ENCODE measurements around the gene XPR1.

The XPR1 gene

DNA sequence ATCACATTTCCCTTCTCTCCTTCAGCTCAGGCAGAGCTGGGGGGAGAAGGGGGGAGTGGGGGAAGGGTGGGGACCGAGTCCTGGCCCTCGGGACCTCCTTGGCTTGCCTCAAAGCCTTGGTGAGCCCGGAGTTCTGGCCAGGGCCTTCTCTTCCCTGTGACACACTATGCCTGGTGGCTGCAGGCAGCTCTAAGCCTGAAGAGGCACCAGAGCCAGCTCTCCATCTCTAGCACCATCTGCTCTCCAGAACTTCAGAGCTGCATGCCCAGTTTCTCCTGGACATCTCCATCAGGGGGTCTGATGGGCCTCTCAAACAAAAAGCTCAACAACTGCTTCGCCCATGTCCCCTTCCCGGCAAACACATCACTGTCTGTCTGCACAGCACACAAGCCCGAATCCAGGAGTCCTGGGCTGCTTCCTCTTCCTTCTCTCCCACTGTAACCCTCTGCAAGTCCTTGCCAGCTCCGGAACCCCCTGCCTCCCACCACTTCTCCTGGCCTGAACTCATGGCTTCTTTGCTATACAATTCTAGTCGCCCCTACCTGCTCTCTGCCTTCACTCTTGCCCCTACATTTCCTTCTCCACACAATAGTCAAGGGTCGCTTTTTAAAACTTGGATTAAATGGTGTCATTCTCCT, 307.4 kb downstream of the XPR1 start:
- no peaks in the 10 kb centered on the region for H3K27me3 Mint-ChIP-seq (ENCODE audit: low read depth)
- peaks cover 4% of the 10 kb centered on the region for H3K4me1 Mint-ChIP-seq (ENCODE audit: low read depth)
- DNase-seq (ENCODE audit: low spot score): no peak
- no peaks in the 10 kb centered on the region for H3K9me3 Mint-ChIP-seq
- H3K36me3 Mint-ChIP-seq (ENCODE audit: low read depth): no peaks in the 10 kb centered on the region
- no peak overlapping the region for H3K4me3 Mint-ChIP-seq
- no peak overlapping the region for H3K27ac Mint-ChIP-seq

DNA sequence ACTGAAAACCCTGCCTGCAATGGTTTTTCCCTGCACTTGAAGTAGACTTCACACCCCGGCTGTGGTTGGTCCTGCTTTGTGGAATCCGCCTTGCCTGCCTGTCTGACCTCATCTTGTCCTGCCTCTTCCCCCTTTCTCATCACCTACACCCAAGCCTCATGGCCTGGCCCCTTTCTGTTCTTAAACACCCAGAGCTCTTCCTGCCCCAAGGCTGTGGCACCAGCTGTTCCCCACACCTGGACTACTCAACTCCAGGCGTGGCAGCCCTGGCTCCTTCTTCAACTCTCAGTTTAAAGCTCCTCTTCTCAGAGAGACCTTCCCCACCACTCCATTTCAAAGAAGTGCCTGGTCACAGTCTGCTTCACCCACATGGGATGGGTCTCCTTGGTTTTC, 307.9 kb downstream of the XPR1 start:
- no peak overlapping the region for H3K27ac Mint-ChIP-seq
- H3K36me3 Mint-ChIP-seq (ENCODE audit: low read depth): no peaks in the 10 kb centered on the region
- no peaks in the 10 kb centered on the region for H3K27me3 Mint-ChIP-seq (ENCODE audit: low read depth)
- H3K4me3 Mint-ChIP-seq: no peak overlapping the region
- DNase-seq (ENCODE audit: low spot score): no peak
- no peaks in the 10 kb centered on the region for H3K9me3 Mint-ChIP-seq
- H3K4me1 Mint-ChIP-seq (ENCODE audit: low read depth): peaks cover 1% of the 10 kb centered on the region
